Measurements from ENCODE around the gene KIAA0232.

- TF ChIP-seq POLR2A (IDR thresholded peaks at IDR 0.05) = no peak
- TF ChIP-seq CTCF (IDR thresholded peaks at IDR 0.05 in 8 of 11, conservative IDR thresholded peaks at IDR 0.05 in 3 of 11) = no peak
Measured at GRCh38 chr4:6851431-6851830, 68.9 kb downstream of the KIAA0232 start.
